HG02885 (cell line): ENCODE measurements around the gene IL11.
"Not testable (repeated sequence)": the region's sequence is repeated elsewhere in the genome, so short reads cannot be mapped to it uniquely, and the experiment has no call there.

Experiments used
- ATAC-seq: cut with Tn5 transposase; IDR thresholded peaks from one replicate; pipeline ENCODE4 v1.9.1; 2021; ENCODE audit warnings: mild to moderate bottlenecking; ENCODE audit not compliant: unreplicated experiment, poor library complexity

IL11 gene

DNA sequence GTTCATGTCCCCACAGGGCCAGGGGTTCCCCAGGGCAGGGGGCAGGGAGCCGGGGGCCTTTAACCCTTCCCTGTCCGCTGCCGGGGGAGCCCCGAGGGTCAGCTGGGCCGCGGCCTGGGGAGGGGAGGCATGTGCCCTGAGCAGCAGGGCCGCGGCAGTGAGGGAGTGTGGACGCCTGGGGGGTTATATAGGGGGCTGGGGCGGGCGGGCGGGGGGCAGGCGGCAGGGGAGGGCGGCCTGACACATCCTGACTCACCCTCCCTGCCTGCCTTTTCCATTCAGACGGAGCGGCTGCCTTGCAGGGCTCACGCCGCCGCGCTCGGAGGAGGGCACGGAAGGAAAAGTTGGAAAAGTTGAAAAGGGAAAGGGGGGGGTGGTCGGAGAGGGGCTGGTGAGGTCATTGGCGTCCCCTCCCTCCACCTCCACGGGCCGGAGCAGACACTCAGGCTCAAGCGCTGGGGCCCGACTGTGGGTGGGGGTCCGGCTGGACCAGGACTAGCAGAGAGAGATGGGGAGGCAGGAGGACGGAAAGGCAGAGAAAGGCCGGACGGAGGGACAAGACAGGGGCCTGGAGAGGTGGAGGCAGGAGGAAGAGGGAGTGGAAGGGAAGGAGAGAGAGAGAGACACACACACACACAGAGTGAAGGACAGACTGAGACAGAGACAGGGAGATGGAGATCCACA lies at the start of gene IL11:
Gene IL11 (minus strand): TSS at position 159 of the 684 bp plus-strand sequence. CDS start 153 bp downstream, at position 6.
- ATAC-seq, result no peak

GRCh38 chr19:55419624-55420236 lies 49.5 kb upstream of the IL11 start:
- no peak for ATAC-seq

GRCh38 chr19:55419103-55419502 lies 48.8 kb upstream of the IL11 start:
- ATAC-seq, result no peak

DNA sequence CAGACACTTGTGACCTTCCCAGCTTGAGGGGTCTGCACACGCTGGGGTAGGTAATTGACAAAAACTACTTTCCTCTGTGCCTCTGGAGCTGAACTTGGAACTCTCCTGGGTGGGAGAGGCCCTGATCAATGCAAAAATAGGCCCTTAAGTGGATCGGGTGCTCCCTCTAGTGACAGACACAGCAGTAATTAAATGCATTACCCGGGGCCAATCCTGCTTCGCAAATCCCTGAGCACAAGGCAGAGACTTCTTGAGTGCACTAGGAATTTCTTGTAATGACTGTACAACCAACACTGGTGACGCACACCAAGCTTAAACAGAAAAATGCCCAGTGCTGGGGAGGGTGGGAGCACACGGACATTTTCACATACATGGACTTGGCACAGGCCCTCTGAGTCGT lies 47.9 kb upstream of the IL11 start:
- ATAC-seq, result no peak

- no peak for ATAC-seq
Measured at GRCh38 chr19:55410168-55410567, 39.9 kb upstream of the IL11 start.

GRCh38 chr19:55409179-55409578 lies 38.9 kb upstream of the IL11 start:
- not testable (repeated sequence) for ATAC-seq

- no peak for ATAC-seq
Measured at GRCh38 chr19:55408533-55408872, 38.2 kb upstream of the IL11 start.

- peak; percentile 78 for ATAC-seq
Measured at GRCh38 chr19:55407800-55408532, 37.7 kb upstream of the IL11 start.

- peak; percentile 24 for ATAC-seq
Measured at GRCh38 chr19:55407550-55407799, 37.2 kb upstream of the IL11 start, which contains the start of gene UBE2S. TSS of gene UBE2S (minus strand) at chr19:55407788. CDS start at chr19:55407589, 199 bp downstream.

DNA sequence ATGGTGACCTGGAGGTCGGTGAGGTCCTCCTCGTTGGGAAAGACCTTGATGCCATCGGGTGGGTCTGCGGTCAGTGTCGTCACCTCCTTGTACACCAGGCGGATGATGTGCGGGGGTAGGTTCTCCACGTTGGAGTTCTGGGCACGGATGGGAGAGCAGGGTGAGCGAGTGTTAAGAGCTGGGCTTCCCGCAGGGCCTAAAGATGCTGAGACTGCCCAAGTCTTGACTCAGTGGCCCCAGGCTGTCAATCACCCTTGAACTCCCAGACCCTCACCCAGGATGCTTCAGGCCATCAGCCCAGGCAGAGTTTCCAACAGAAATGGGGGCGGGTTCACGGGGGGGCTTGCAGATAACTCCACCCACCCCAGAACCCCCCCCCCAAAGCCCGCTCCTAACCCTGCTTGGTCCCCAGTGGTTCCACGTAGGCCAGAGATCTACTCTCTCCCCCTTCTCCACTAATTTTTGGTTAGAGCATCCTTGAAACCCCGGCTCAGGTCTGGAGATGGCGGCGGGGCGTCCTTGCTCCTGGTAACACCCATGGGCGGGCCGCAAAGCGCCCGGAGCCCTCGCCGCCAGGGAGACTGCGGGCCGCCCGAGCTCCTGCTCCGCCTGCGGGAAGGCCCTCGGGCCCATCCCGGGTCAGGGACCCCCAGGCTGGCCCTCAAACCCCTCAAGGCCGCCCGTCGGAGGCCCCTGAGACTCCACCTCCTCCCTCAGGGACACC lies 36.7 kb upstream of the IL11 start:
- no peak for ATAC-seq

- ATAC-seq, result no peak
Measured at GRCh38 chr19:55406091-55406825, 36.0 kb upstream of the IL11 start.

GRCh38 chr19:55405638-55406037 lies 35.4 kb upstream of the IL11 start:
- no peak for ATAC-seq

DNA sequence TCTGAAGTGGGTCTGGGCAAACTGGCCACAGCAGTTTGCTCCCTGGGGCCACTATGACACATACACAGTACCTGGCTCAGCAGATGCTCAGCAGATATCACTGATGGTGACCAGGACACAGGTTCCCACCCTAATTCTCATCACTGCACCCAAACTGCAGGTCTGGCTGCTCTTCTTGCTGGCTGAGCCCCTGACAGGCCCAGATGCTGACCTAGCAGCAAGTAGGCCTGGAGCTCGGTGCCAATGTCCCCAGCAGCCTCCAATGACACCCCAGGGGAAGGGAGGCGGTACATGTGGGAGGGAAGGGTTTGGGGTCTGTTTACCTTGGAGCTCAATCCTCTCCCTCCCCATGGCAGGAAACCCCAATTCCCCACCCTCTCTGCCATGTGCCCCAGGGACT lies 32.2 kb upstream of the IL11 start:
- ATAC-seq, result no peak

DNA sequence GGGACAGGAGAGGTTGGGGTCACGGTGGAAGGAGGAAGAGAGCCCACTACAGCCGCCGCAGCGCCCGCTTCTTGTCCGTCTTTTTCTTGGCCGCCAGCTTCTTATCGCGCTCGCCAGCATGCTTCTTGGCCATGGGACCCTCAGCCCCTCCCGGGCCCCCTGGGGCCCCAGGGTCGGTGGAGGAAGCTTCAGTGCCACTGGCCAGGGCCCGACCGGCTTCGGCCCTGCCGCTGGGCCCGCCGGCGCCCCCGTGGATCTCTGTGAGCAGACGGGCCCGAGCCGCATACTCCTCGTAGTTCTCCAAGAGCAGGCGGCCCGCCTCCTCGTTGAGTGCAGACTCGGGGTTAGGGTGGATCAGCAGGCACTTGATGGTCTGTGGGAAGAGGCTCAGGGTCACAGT lies 31.1 kb upstream of the IL11 start:
- ATAC-seq, result not testable (repeated sequence)

DNA sequence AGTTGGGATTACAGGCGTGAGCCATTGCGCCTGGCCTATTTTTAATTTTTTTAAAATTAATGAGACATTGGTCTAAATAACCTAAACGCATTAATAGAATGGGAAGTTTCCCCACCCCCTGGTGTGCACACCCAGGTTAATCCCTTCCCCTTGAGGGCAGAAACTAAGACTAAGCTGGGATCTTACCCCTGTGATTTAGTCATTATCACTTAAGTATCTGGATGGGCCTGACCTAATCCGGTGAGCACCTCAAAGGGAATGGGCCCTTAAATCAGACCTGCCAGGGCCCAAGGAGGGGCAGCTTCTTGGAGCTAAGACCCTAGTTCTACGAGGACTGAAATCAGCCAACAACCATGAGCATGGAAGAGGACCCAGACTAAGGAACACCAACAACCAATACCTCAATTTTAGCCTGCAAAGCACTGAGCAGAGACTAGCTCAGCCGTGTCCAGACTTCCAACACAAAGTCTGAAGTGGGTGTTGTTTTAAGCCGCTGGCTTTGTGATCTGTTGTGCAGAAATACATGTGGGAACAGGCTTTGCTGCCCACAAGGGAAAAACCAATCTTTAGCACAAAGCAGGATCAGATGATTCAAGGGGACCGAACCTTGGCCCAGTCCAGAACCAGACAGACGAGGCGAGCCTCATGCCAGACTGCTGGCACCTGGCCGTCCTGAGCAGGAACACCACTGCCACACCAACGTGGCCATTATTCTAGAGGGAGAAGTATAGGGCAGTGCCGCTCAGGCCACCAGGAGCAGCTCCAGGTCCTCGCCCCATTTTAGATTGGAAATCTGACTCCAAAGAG lies 30.2 kb upstream of the IL11 start:
- ATAC-seq, result no peak

- no peak for ATAC-seq
Measured at GRCh38 chr19:55398200-55398925, 28.1 kb upstream of the IL11 start.

GRCh38 chr19:55392820-55393761 lies 22.8 kb upstream of the IL11 start:
- no peak for ATAC-seq
